ENCODE results near the gene JAZF1. TPM values are rescaled to one million over a fixed set of nuclear protein-coding genes. Genes with fewer than 3 reads are reported as not detected.

Gene JAZF1
- total and polyA plus RNA-seq, 2 donors (not counting 1 experiment from before 2014, with no cell fraction given), result 14.0 to 38.6 TPM

DNA sequence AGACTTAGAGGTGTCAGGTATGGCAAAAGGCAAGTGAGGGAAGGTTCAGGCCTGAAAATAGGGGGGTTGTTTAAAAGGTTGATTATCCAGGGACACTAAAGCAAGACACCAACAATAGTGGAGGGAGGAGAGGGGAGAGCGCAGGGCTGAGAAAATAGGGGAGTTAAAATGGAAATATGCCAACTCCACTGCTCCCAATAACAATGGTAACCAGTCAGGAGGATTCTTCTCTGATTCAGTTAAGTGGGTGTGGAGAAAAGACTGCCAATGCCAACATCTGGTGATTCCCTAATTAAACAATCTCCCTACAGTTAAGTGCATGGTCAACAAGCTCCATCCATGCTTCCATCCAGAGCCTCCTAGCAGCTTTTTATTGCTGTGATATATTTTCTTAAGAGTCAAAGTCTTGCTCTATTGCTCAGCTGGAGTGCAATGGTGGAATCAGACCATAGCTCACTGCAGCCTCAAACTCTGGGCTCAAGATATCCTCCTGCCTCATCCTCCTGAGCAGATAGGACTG is 183.3 kb downstream of the JAZF1 start:
- Histone ChIP-seq H3K27ac (ENCODE audit: low read length in 2 of 2) (no peak overlapping the region), H3K4me3 (ENCODE audit: control extremely low read depth in 1 of 5, extremely low read depth in 1 of 5, insufficient read depth in 1 of 5, low read depth in 2 of 5, low read length in 4 of 5) (no peak overlapping the region), H3K79me2 (ENCODE audit: control insufficient read depth, insufficient read depth, low read length) (peaks cover 75% of the 10 kb centered on the region), H3K9ac (ENCODE audit: low read length) (no peak overlapping the region), H2AFZ (ENCODE audit: insufficient read depth, low read depth, low read length, poor library complexity, severe bottlenecking) (no peak overlapping the region), H4K20me1 (ENCODE audit: control insufficient read depth, insufficient read depth, low read length, poor library complexity, severe bottlenecking) (peaks cover 82% of the 10 kb centered on the region), H3K9me3 (ENCODE audit: control extremely low read depth in 1 of 3, control insufficient read depth in 2 of 3, insufficient read depth in 1 of 3, low read length in 2 of 3) (no peaks in the 10 kb centered on the region), H3K27me3 (replicated peaks in 1 of 4; ENCODE audit: control extremely low read depth in 1 of 4, control insufficient read depth in 3 of 4, insufficient read depth in 4 of 4, low read length in 3 of 4) (no peaks in the 10 kb centered on the region), H3K4me1 (ENCODE audit: control insufficient read depth in 2 of 2, insufficient read depth in 2 of 2, low read length in 2 of 2) (no peaks in the 10 kb centered on the region), H3K4me2 (replicated peaks; ENCODE audit: low read depth, low read length, poor library complexity, severe bottlenecking) (no peak overlapping the region), H3K36me3 (replicated peaks in 1 of 2; ENCODE audit: control extremely low read depth in 1 of 2, control insufficient read depth in 1 of 2, extremely low read depth in 1 of 2, insufficient read depth in 2 of 2, low read length in 1 of 2) (peaks cover 4 to 6% of the 10 kb centered on the region in 2 experiments)
- POLR2A ChIA-PET, result interaction anchor here (0.6 to 0.7 kb wide), 2 partner anchors 268 to 320 kb away, joined by 3 to 9 read pairs; no protein-coding TSS in a partner anchor
- no CpG with 5 or more reads among the region's 1 CpG for WGBS (ENCODE audit: insufficient coverage)
- ATAC-seq (ENCODE audit: low read depth) (no peak), DNase-seq (no peak)
- Mint-ChIP-seq H3K4me1 (peaks cover 53% of the 10 kb centered on the region), H3K9me3 (ENCODE audit: insufficient read depth) (no peaks in the 10 kb centered on the region), H3K4me3 (no peak overlapping the region), H3K27me3 (no peaks in the 10 kb centered on the region), H3K27ac (no peak overlapping the region)
- TF ChIP-seq, protein P1, sequence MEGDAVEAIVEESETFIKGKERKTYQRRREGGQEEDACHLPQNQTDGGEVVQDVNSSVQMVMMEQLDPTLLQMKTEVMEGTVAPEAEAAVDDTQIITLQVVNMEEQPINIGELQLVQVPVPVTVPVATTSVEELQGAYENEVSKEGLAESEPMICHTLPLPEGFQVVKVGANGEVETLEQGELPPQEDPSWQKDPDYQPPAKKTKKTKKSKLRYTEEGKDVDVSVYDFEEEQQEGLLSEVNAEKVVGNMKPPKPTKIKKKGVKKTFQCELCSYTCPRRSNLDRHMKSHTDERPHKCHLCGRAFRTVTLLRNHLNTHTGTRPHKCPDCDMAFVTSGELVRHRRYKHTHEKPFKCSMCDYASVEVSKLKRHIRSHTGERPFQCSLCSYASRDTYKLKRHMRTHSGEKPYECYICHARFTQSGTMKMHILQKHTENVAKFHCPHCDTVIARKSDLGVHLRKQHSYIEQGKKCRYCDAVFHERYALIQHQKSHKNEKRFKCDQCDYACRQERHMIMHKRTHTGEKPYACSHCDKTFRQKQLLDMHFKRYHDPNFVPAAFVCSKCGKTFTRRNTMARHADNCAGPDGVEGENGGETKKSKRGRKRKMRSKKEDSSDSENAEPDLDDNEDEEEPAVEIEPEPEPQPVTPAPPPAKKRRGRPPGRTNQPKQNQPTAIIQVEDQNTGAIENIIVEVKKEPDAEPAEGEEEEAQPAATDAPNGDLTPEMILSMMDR (IDR thresholded peaks at IDR 0.05), result no peak
- TF ChIP-seq EZH2 (IDR thresholded peaks at IDR 0.05; ENCODE audit: borderline replicate concordance, insufficient read depth, low read depth, low read length, poor library complexity, severe bottlenecking), result no peak
- intact Hi-C loops (cut with micrococcal nuclease), result no loop called here
- CTCF ChIA-PET, result no interaction called here

DNA sequence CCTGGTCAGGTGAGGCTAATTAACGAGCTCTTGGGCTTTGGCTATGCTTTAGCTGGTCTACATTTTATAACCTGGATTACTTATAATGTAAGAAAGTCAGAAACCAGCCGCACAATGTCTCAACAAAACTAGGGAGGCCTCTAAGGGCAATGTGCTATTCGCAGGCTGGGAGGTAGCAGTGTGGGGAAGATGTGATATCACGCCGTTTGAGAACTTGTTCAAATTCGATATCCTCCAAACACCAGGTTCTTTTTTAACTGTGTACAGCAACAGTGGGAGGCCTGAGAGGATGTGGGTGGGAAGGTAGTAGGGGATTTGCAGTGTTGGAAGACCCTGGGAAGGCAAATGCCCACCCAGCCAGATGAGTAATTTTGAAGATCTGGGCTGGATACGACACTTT is 184.5 kb downstream of the JAZF1 start:
- H3K4me3 ChIP-seq (ENCODE audit: control extremely low read depth in 1 of 5, extremely low read depth in 1 of 5, insufficient read depth in 1 of 5, low read depth in 2 of 5, low read length in 4 of 5), result no peak overlapping the region
- peaks cover 71% of the 10 kb centered on the region for H4K20me1 ChIP-seq (ENCODE audit: control insufficient read depth, insufficient read depth, low read length, poor library complexity, severe bottlenecking)
- intact Hi-C loops (cut with micrococcal nuclease), result no loop called here
- H3K36me3 ChIP-seq (replicated peaks in 1 of 2; ENCODE audit: control extremely low read depth in 1 of 2, control insufficient read depth in 1 of 2, extremely low read depth in 1 of 2, insufficient read depth in 2 of 2, low read length in 1 of 2), result peaks cover 4 to 6% of the 10 kb centered on the region in 2 experiments
- H3K9me3 ChIP-seq (ENCODE audit: control extremely low read depth in 1 of 3, control insufficient read depth in 2 of 3, insufficient read depth in 1 of 3, low read length in 2 of 3), result no peaks in the 10 kb centered on the region
- H3K27me3 Mint-ChIP-seq, result no peaks in the 10 kb centered on the region
- no peak overlapping the region for H3K9ac ChIP-seq (ENCODE audit: low read length)
- ChIA-PET CTCF (no interaction called here), POLR2A (no interaction called here)
- no peak overlapping the region for H3K4me3 Mint-ChIP-seq
- H3K4me1 Mint-ChIP-seq, result peaks cover 43% of the 10 kb centered on the region
- H3K4me2 ChIP-seq (replicated peaks; ENCODE audit: low read depth, low read length, poor library complexity, severe bottlenecking), result no peak overlapping the region
- no peak overlapping the region for H3K27ac ChIP-seq (ENCODE audit: low read length in 2 of 2)
- TF ChIP-seq, protein P1 (IDR thresholded peaks at IDR 0.05), result no peak
- TF ChIP-seq EZH2 (IDR thresholded peaks at IDR 0.05; ENCODE audit: borderline replicate concordance, insufficient read depth, low read depth, low read length, poor library complexity, severe bottlenecking), result no peak
- ATAC-seq (ENCODE audit: low read depth) (no peak), DNase-seq (no peak)
- H3K4me1 ChIP-seq (ENCODE audit: control insufficient read depth in 2 of 2, insufficient read depth in 2 of 2, low read length in 2 of 2), result no peaks in the 10 kb centered on the region
- H3K27me3 ChIP-seq (replicated peaks in 1 of 4; ENCODE audit: control extremely low read depth in 1 of 4, control insufficient read depth in 3 of 4, insufficient read depth in 4 of 4, low read length in 3 of 4), result no peaks in the 10 kb centered on the region
- no peak overlapping the region for H3K27ac Mint-ChIP-seq
- H2AFZ ChIP-seq (ENCODE audit: insufficient read depth, low read depth, low read length, poor library complexity, severe bottlenecking), result no peak overlapping the region
- H3K79me2 ChIP-seq (ENCODE audit: control insufficient read depth, insufficient read depth, low read length), result peaks cover 65% of the 10 kb centered on the region
- 96% methylated on average over 3 of the region's 7 CpGs for WGBS (ENCODE audit: insufficient coverage)
- H3K9me3 Mint-ChIP-seq (ENCODE audit: insufficient read depth), result no peaks in the 10 kb centered on the region

Data from B cell (primary cell).